Measurements from ENCODE around the gene ZNF524. TPM values are rescaled to one million over a fixed set of nuclear protein-coding genes. Genes with fewer than 3 reads are reported as not detected.

The ZNF524 gene
- total and polyA plus RNA-seq, 9 of the 15 experiments (the other 6 are each of a cell fraction or from before 2014, with no cell fraction given) = 0.08 to 15.6 (median 2.9) TPM

DNA sequence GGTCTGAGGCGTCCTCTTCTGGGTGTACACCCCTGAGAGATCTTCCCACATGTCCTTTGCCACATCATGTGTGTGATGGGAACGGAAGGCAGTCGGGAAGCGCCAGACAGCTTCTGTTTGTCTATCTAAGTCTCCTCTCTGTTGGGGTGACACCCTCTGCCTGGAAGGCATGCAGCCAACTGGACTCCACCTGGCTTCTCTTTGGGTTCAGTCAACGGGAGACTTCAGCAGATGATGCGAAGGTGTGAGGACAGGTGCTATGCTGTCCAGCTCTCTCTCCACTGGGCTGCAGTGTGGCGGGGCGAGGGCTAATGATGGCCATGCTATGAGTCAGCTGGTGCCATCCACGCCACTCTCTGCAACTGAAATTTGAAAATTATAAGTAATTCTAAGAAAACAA, 40.4 kb upstream of the ZNF524 start (continued):
- TF ChIP-seq, protein P1, sequence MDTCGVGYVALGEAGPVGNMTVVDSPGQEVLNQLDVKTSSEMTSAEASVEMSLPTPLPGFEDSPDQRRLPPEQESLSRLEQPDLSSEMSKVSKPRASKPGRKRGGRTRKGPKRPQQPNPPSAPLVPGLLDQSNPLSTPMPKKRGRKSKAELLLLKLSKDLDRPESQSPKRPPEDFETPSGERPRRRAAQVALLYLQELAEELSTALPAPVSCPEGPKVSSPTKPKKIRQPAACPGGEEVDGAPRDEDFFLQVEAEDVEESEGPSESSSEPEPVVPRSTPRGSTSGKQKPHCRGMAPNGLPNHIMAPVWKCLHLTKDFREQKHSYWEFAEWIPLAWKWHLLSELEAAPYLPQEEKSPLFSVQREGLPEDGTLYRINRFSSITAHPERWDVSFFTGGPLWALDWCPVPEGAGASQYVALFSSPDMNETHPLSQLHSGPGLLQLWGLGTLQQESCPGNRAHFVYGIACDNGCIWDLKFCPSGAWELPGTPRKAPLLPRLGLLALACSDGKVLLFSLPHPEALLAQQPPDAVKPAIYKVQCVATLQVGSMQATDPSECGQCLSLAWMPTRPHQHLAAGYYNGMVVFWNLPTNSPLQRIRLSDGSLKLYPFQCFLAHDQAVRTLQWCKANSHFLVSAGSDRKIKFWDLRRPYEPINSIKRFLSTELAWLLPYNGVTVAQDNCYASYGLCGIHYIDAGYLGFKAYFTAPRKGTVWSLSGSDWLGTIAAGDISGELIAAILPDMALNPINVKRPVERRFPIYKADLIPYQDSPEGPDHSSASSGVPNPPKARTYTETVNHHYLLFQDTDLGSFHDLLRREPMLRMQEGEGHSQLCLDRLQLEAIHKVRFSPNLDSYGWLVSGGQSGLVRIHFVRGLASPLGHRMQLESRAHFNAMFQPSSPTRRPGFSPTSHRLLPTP (IDR thresholded peaks at IDR 0.05; ENCODE audit: borderline replicate concordance, extremely low read depth, insufficient read length) = no peak
- TF ChIP-seq OTX1 (CRISPR knock-in tag; IDR thresholded peaks at IDR 0.05) (no peak), RHOXF2B (CRISPR knock-in tag; conservative IDR thresholded peaks at IDR 0.05) (no peak), NBN (IDR thresholded peaks at IDR 0.05; ENCODE audit: low read depth) (no peak), CAMTA2 (CRISPR knock-in tag; conservative IDR thresholded peaks at IDR 0.05) (no peak), ZNF121 (CRISPR knock-in tag; conservative IDR thresholded peaks at IDR 0.05) (no peak), ZNF699 (CRISPR knock-in tag; IDR thresholded peaks at IDR 0.05; ENCODE audit: insufficient replicate concordance) (no peak), ZNF696 (CRISPR knock-in tag; conservative IDR thresholded peaks at IDR 0.05) (no peak), ZKSCAN1 (IDR thresholded peaks at IDR 0.05; ENCODE audit: low read depth, low read length) (no peak)
- TF ChIP-seq, protein P2, sequence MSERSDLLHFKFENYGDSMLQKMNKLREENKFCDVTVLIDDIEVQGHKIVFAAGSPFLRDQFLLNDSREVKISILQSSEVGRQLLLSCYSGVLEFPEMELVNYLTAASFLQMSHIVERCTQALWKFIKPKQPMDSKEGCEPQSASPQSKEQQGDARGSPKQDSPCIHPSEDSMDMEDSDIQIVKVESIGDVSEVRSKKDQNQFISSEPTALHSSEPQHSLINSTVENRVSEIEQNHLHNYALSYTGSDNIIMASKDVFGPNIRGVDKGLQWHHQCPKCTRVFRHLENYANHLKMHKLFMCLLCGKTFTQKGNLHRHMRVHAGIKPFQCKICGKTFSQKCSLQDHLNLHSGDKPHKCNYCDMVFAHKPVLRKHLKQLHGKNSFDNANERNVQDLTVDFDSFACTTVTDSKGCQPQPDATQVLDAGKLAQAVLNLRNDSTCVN (CRISPR knock-in tag; IDR thresholded peaks at IDR 0.05) = no peak
- TF ChIP-seq, protein P3, sequence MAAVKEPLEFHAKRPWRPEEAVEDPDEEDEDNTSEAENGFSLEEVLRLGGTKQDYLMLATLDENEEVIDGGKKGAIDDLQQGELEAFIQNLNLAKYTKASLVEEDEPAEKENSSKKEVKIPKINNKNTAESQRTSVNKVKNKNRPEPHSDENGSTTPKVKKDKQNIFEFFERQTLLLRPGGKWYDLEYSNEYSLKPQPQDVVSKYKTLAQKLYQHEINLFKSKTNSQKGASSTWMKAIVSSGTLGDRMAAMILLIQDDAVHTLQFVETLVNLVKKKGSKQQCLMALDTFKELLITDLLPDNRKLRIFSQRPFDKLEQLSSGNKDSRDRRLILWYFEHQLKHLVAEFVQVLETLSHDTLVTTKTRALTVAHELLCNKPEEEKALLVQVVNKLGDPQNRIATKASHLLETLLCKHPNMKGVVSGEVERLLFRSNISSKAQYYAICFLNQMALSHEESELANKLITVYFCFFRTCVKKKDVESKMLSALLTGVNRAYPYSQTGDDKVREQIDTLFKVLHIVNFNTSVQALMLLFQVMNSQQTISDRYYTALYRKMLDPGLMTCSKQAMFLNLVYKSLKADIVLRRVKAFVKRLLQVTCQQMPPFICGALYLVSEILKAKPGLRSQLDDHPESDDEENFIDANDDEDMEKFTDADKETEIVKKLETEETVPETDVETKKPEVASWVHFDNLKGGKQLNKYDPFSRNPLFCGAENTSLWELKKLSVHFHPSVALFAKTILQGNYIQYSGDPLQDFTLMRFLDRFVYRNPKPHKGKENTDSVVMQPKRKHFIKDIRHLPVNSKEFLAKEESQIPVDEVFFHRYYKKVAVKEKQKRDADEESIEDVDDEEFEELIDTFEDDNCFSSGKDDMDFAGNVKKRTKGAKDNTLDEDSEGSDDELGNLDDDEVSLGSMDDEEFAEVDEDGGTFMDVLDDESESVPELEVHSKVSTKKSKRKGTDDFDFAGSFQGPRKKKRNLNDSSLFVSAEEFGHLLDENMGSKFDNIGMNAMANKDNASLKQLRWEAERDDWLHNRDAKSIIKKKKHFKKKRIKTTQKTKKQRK (IDR thresholded peaks at IDR 0.05; ENCODE audit: borderline replicate concordance, low read depth, low read length) = no peak
